Panc1 (cell line): Measurements from ENCODE around the gene FERMT3.

ENCODE experiments used
- CTCF ChIP-seq: fragments of 450-650 bp; IDR thresholded peaks from 2 replicates; pipeline ENCODE4 v1.5.1; 2017; ENCODE audit warnings: mild to moderate bottlenecking
- POLR2AphosphoS5 ChIP-seq: IDR thresholded peaks from 2 replicates; pipeline ENCODE4 v1.6.1; 2012; ENCODE audit warnings: mild to moderate bottlenecking, low read depth, low read length, moderate library complexity
- REST ChIP-seq, 2 experiments: IDR thresholded peaks; 2 replicates each; pipeline ENCODE4 v1.6.1; 2011 to 2012; ENCODE audit warnings: low read depth in 2 of 2, control low read depth in 1 of 2, low read length in 1 of 2, mild to moderate bottlenecking in 1 of 2, moderate library complexity in 1 of 2; ENCODE audit not compliant: insufficient read depth in 1 of 2

- no peak for TF ChIP-seq REST (IDR thresholded peaks at IDR 0.05; ENCODE audit: insufficient read depth in 1 of 2, low read depth in 2 of 2, low read length in 1 of 2)
- no peak for TF ChIP-seq CTCF
- no peak for TF ChIP-seq POLR2AphosphoS5
Measured at GRCh38 chr11:64250415-64251015, 44.0 kb downstream of the FERMT3 start.
